GM12873 (cell line): ENCODE results near the gene RAC3.

ENCODE experiments used
- TF ChIP-seq, protein P1 (sequence below): IDR thresholded peaks from 2 replicates; pipeline ENCODE4 v1.5.1; 2012; ENCODE audit warnings: low read depth, mild to moderate bottlenecking, moderate library complexity, low read length, control low read depth; ENCODE audit not compliant: insufficient read depth; ENCODE audit errors: missing control alignments

Gene RAC3

DNA sequence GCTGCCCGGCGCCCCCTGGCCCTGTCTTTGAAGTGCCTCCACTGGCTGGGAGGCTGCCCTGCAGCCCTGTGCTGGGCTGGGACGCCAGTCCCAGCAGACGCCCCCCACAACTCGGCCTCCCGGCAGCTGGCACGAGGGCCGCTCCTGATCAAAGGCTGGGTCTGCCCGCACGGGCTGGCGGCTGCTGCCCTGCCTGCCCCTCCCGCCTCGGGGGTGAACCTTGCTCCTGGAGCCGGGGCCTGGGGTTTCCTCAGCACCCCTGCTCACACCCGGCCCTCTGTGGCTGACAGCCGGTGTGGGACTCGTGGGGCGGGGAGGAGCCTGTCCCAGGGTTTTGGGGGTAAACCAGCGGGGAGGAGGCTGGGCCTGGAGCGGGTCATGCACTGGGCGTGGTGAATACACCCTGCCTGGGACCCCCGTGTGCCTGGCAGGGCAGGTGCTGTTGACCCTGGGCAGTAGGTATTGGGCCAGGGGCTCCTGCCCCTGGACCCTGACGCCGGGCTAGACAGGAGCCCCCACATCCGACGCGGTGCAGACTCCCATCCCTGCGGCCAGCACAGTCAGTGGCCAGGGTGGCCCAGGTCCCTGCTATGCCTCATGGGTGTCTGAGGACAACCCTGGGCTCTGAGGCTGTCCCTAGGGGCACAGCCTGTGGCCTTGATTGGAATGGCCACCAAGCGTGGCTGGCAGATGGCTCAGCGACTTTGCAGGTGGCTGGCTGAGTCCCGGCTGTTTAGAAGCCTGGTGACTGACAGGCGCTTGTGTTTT, 30.5 kb upstream of the RAC3 start:
- TF ChIP-seq, protein P1, sequence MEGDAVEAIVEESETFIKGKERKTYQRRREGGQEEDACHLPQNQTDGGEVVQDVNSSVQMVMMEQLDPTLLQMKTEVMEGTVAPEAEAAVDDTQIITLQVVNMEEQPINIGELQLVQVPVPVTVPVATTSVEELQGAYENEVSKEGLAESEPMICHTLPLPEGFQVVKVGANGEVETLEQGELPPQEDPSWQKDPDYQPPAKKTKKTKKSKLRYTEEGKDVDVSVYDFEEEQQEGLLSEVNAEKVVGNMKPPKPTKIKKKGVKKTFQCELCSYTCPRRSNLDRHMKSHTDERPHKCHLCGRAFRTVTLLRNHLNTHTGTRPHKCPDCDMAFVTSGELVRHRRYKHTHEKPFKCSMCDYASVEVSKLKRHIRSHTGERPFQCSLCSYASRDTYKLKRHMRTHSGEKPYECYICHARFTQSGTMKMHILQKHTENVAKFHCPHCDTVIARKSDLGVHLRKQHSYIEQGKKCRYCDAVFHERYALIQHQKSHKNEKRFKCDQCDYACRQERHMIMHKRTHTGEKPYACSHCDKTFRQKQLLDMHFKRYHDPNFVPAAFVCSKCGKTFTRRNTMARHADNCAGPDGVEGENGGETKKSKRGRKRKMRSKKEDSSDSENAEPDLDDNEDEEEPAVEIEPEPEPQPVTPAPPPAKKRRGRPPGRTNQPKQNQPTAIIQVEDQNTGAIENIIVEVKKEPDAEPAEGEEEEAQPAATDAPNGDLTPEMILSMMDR = no peak

DNA sequence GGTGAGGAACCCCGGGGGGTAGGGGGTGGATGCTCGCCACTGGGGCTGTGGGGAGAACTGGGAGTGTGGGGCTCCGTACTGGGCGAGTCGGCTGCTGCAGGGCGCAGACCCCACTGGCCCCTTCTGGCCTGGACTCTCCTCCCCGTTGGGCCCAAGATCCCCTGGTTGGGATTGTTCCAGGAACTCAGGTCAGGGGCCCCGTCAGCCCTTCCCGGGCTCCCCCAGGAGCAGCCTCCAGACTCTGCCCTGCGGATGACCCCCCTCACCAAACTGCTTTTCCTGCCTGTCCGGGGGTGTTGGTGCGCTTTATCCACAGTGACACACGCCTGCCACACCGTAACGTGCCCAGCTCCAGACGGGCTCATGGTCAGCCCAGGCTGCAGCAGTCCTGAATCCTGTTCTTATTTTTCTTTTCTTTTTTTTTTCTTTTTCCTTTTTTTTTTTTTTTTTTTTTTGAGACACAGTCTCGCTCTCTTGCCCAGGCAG, 29.9 kb upstream of the RAC3 start:
- TF ChIP-seq, protein P1 = no peak

DNA sequence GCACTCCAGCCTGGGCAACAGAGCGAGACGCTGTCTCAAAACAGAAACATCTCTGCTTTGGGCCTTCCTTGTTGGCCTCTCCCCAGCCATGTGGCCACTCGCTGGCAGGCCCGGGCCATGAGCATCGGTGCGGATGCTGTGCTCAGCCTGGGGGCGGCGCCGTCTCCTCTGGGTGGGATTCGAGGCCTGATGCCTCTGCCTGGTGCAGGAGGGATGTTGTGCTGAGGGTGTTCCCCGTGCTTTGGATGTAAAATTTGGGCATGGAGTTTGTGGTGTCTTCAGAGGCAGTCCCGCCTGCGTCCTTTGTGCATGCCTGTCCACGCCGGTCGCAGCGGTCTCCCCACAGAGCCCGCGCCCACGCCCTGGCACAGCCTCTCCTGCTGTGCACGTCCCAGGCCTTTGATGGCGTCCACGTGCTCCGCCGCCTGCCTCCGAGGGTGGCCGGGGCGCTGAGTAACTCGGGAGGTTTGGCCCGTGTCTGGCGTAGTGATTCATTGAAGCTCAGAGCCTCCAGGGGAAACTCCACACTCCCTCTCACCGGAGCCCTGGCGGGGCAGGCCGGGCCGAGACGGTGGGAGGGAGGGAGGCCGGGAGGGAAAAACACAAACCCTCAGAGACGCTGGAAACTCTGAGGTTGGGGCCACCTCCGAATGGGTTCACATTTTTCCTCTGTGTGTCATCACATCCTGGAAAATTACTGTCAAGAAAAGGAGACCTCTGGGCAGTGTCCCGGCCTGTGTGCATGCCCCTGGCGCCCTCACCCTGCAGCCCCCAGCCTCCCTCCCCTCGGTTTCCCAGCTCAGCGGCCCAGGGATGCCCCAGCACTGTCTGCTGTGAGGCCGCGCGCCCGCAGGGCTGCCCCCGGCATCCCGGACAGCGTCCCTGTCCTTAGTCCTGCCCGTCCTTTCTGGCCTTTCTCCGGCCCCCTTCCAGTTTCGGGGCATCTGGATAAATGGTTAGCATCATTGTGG, 27.8 kb upstream of the RAC3 start:
- TF ChIP-seq, protein P1 = no peak

DNA sequence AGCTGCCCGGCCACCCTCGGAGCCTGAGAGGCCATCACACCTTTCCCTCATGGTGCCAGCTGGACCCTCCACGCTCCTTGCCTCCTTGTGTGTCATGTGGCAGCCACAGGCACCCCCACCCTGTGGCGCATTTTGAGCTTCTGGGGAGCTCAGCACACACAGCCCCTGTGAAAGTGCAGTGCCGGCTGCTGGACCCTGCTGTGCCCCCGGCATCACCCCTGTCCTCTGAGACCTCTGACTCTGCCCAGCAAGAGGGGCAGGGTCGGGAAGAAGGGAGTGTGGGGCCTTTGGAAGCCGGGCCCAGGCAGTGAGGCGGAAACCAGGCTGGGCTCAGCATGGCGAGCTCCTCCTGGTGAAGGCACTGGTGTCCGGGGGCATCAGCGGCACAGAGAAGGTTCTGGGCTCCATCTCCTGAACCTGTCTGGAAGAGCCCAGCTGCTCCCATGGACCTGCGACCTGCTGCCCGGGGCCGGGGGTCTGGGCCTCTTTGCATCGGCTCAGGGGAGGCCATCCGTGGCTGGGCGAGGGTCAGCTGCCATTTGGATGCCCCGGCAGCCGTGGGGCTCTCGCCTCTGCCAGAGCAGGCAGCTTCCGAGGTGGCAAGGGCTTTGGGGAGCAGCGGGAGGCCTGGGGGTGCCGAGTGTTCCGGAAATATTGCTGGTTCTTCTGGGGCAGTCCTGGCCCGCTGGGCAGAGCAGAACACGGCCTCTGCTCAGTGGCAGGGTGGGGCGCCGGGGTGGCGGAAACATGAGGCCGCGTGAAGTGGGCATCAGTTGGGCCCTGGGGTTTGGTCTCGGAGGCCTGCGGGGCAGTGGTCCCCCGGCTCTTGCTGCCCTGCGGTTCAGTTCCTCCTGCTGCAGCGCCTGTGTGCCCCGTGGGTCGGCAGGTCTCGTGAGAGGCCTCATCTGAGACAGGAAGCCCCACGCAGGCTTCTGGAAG, 26.7 kb upstream of the RAC3 start:
- TF ChIP-seq, protein P1 = no peak

DNA sequence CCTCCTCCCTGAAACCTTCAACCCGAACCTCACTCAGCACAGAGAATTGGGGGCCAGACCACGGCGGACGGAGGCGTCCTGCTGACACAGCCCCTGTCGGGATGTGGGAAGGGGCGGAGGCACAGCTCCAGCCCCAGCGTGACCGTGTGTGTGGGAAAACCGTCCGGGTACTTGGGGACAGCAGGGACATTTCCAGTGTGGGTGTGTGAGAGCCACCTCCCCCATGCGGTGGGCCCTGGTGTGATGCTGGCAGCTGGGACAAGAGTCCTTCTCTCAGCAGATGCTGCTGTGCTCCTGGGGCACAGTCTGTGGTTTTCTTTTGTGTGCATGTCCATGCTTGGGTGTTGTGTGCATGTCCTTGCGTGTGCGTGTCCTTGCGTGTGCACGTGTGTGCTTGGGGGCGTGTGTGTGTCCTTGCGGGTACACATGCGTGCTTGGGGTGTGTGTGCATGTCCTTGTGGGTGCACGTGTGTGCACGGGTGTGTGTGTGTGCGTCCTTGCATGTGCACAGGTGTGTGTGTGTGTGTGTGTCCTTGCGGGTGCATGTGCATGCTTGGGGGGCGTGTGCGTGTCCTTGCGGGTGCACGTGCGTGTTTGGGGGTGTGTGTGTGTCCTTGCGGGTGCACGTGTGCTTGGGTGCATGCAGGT, 25.7 kb upstream of the RAC3 start:
- TF ChIP-seq, protein P1 = no peak

DNA sequence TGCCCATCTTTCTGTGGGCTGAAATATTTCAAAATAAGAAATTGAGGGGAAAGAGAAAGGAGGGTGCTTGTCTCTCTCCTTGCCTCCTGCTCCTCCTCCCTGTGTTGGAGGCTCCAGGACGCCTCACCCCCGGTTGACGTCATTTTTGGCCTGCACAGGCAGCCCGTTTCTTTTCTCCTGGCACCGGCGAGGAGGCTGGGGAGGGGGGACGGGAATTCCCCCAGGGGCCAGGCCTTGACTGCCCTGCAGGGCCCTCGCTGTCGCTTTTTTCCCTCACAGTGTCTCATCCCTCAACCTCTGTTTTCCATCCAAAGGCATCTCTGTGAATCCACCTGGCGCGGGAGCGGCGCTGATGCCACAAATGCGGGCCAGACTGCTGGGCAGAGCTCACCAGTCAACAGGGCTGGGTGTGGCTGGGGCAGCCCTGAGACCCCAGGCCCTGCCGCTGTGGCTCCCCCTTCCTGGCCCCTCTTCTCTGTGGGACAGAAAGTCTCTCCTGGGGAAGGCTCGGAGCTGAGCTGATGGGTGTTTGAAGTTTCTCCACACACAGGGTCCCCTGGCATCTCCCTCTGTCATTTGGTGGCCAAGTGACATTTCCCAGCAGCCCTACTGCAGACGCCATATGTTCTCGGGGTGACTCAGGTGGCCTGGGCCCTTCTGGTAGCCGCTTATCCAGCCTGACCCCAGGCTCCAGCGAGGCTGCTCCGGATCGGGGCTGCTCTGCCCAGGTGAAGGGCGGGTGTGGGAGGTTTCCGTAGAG, 24.8 kb upstream of the RAC3 start:
- TF ChIP-seq, protein P1 = no peak
